ENCODE data around the gene PAX1. TPM values are rescaled to one million over a fixed set of nuclear protein-coding genes. Genes with fewer than 3 reads are reported as not detected.

The PAX1 gene
- total and polyA plus RNA-seq, 4 donors: not detected

- no peak for DNase-seq (ENCODE audit: low spot score)
- Histone ChIP-seq H3K9me3 (ENCODE audit: control insufficient read depth in 4 of 4, low read length in 3 of 4) (no peaks in the 10 kb centered on the region), H3K27ac (ENCODE audit: low read depth in 1 of 2, low read length in 2 of 2) (no peak overlapping the region), H3K4me3 (ENCODE audit: low read depth in 1 of 3, low read length in 3 of 3) (no peak overlapping the region), H3K27me3 (ENCODE audit: control insufficient read depth in 4 of 4, insufficient read depth in 4 of 4, low read length in 3 of 4) (peaks cover 10 to 34% (median 23%) of the 10 kb centered on the region in 4 donors), H3K9ac (ENCODE audit: low read depth in 1 of 2, low read length in 2 of 2) (no peak overlapping the region), H3K4me1 (ENCODE audit: control insufficient read depth in 4 of 4, insufficient read depth in 4 of 4, low read length in 3 of 4) (peaks cover 0 to 19% (median 4%) of the 10 kb centered on the region in 4 donors), H3K36me3 (ENCODE audit: control insufficient read depth in 4 of 4, insufficient read depth in 3 of 4, low read depth in 1 of 4, low read length in 3 of 4) (no peaks in the 10 kb centered on the region)
- 4% methylated on average over 31 of the region's 31 CpGs for WGBS
- TF ChIP-seq RXRA (IDR thresholded peaks at IDR 0.05) (no peak), FOXA1 (IDR thresholded peaks at IDR 0.05) (no peak), JUND (IDR thresholded peaks at IDR 0.05) (no peak), FOXA2 (IDR thresholded peaks at IDR 0.05) (no peak), RAD21 (IDR thresholded peaks at IDR 0.05) (no peak), REST (IDR thresholded peaks at IDR 0.05) (no peak), EGR1 (IDR thresholded peaks at IDR 0.05; ENCODE audit: low read depth in 2 of 2) (no peak), HNF4G (IDR thresholded peaks at IDR 0.05) (no peak), GABPA (IDR thresholded peaks at IDR 0.05 in 1 of 2, conservative IDR thresholded peaks at IDR 0.05 in 1 of 2) (no peak), HNF4A (conservative IDR thresholded peaks at IDR 0.05) (no peak), NR2F2 (IDR thresholded peaks at IDR 0.05) (no peak), TAF1 (conservative IDR thresholded peaks at IDR 0.05) (no peak), SP1 (IDR thresholded peaks at IDR 0.05) (no peak), YY1 (IDR thresholded peaks at IDR 0.05) (no peak), ZBTB33 (IDR thresholded peaks at IDR 0.05) (no peak), ATF3 (IDR thresholded peaks at IDR 0.05) (no peak), CTCF (IDR thresholded peaks at IDR 0.05; ENCODE audit: low read depth, low read length, missing input control) (no peak)
Measured at GRCh38 chr20:21704408-21705385, 767 bp upstream of the PAX1 start.

Measured in liver (tissue), 9 donors.